NCI-H2107 treated with DMSO at 0.1 percent for 48 hours (cell line): Measurements from ENCODE around the gene NTRK1.

ENCODE experiments used
- DNase-seq: peaks from one replicate; lab custom pipeline; 2025; ENCODE audit not compliant: unreplicated experiment; lab: John Stamatoyannopoulos, UW

NTRK1 gene

GRCh38 chr1:156860628-156861423, at the start of gene NTRK1:
TSS of gene NTRK1 (plus strand) at chr1:156860865. CDS start at chr1:156860935, 70 bp downstream.
- DNase-seq = no peak

GRCh38 chr1:156811168-156811567, 49.5 kb upstream of the NTRK1 start:
- no peak for DNase-seq

- no peak for DNase-seq
Measured at GRCh38 chr1:156812293-156812990, 48.2 kb upstream of the NTRK1 start.

- no peak for DNase-seq
Measured at GRCh38 chr1:156813298-156813697, 47.4 kb upstream of the NTRK1 start.

- DNase-seq = no peak
Measured at GRCh38 chr1:156813750-156814570, 46.7 kb upstream of the NTRK1 start.

GRCh38 chr1:156814571-156815260, 45.9 kb upstream of the NTRK1 start:
- no peak for DNase-seq

GRCh38 chr1:156815307-156815826, 45.3 kb upstream of the NTRK1 start:
- DNase-seq = no peak

GRCh38 chr1:156815961-156816422, 44.7 kb upstream of the NTRK1 start:
- DNase-seq = no peak

GRCh38 chr1:156816561-156817328, 43.9 kb upstream of the NTRK1 start, which contains the start of gene SH2D2A:
TSS of gene SH2D2A (minus strand) at chr1:156816848. CDS start at chr1:156816708, 140 bp downstream.
- DNase-seq = no peak

- DNase-seq = no peak
Measured at GRCh38 chr1:156821801-156822200, 38.9 kb upstream of the NTRK1 start.

GRCh38 chr1:156822680-156823079, 38.0 kb upstream of the NTRK1 start:
- DNase-seq = no peak

- DNase-seq = no peak
Measured at GRCh38 chr1:156823210-156823790, 37.4 kb upstream of the NTRK1 start.

GRCh38 chr1:156826630-156827029, 34.0 kb upstream of the NTRK1 start:
- no peak for DNase-seq

- no peak for DNase-seq
Measured at GRCh38 chr1:156828400-156829124, 32.1 kb upstream of the NTRK1 start.

GRCh38 chr1:156832434-156832833, 28.2 kb upstream of the NTRK1 start:
- no peak for DNase-seq

- peak; percentile 14 for DNase-seq
Measured at GRCh38 chr1:156833603-156834002, 27.1 kb upstream of the NTRK1 start.

- no peak for DNase-seq
Measured at GRCh38 chr1:156834322-156834721, 26.3 kb upstream of the NTRK1 start.

- no peak for DNase-seq
Measured at GRCh38 chr1:156836041-156836654, 24.5 kb upstream of the NTRK1 start.
